Tibial nerve (tissue), 4 donors: ENCODE results near the gene DIPK2B. TPM values are rescaled to one million over a fixed set of nuclear protein-coding genes. Genes with fewer than 3 reads are reported as not detected.

Experiments
- DNase-seq, 2 donors: peaks; one replicate each; pipeline ENCODE4 v3.0.0-alpha.2; 2019; ENCODE audit warnings: low spot score in 2 of 2
- H3K27ac ChIP-seq, 4 donors: fragments of 200-600 bp; sonication (generic) in 3 of 4; one replicate each; pipeline ENCODE4 v1.5.1; 2017 to 2019; ENCODE audit warnings: mild to moderate bottlenecking in 1 of 4
- H3K27me3 ChIP-seq, 2 donors: fragments of 200-600 bp; sonication (generic) in 1 of 2; one replicate each; pipeline versions ENCODE4 v1.5.1 to v1.6.0; 2017 to 2019
- H3K36me3 ChIP-seq, 3 donors: fragments of 200-600 bp; sonication (generic); one replicate each; pipeline ENCODE4 v1.5.1; 2018 to 2019
- H3K4me1 ChIP-seq, 4 donors: fragments of 200-600 bp; sonication (generic) in 3 of 4; one replicate each; pipeline ENCODE4 v1.5.1; 2017 to 2019
- H3K4me3 ChIP-seq, 4 donors: fragments of 200-600 bp; sonication (generic) in 3 of 4; one replicate each; pipeline ENCODE4 v1.5.1; 2017 to 2019; ENCODE audit warnings: mild to moderate bottlenecking in 1 of 4, moderate library complexity in 1 of 4
- H3K9me3 ChIP-seq, 4 donors: fragments of 200-600 bp; sonication (generic) in 3 of 4; one replicate each; pipeline ENCODE4 v1.5.1; 2017 to 2019
- EP300 ChIP-seq, 2 donors: sonication (generic); formaldehyde crosslinking; IDR thresholded peaks; one replicate each; pipeline ENCODE4 v1.6.1; 2017; ENCODE audit warnings: antibody characterized with exemption in 2 of 2, mild to moderate bottlenecking in 1 of 2
- POLR2A ChIP-seq, 2 donors: fragments of 450-650 bp; IDR thresholded peaks; one replicate each; pipeline ENCODE4 v1.6.1; 2017; ENCODE audit warnings: antibody characterized with exemption in 2 of 2, mild to moderate bottlenecking in 2 of 2, moderate library complexity in 2 of 2
- WGBS, 2 donors: methylation state at CpG; one replicate each; pipeline ENCODE4 v1.1.5; 2018; 5-methylcytosine and 5-hydroxymethylcytosine counted together
- total RNA-seq, 4 donors: library from RNA; depleted of rRNA; stranded (reverse); fragments of >200 nt; gene quantifications; one replicate each; pipeline ENCODE4 v1.1.0, GENCODE V29; 2016
- TF ChIP-seq, protein P1 (sequence below), 5 experiments: fragments of 200-600 bp in 3 of 5; fragments of 450-650 bp in 2 of 5; sonication (generic) in 3 of 5; IDR thresholded peaks; one replicate each; pipeline ENCODE4 v1.5.1; 2016 to 2019; ENCODE audit warnings: antibody characterized with exemption in 5 of 5, mild to moderate bottlenecking in 3 of 5, moderate library complexity in 2 of 5

Gene DIPK2B
- total RNA-seq, 4 donors from 2014 or later: 12.3 to 40.2 (median 29.9) TPM

GRCh38 chrX:45165726-45166125 is 35.0 kb downstream of the DIPK2B start:
- H3K4me1 ChIP-seq: no peaks in the 10 kb centered on the region
- DNase-seq: no peak
- H3K9me3 ChIP-seq: no peaks in the 10 kb centered on the region
- H3K36me3 ChIP-seq: no peaks in the 10 kb centered on the region
- TF ChIP-seq, protein P1, sequence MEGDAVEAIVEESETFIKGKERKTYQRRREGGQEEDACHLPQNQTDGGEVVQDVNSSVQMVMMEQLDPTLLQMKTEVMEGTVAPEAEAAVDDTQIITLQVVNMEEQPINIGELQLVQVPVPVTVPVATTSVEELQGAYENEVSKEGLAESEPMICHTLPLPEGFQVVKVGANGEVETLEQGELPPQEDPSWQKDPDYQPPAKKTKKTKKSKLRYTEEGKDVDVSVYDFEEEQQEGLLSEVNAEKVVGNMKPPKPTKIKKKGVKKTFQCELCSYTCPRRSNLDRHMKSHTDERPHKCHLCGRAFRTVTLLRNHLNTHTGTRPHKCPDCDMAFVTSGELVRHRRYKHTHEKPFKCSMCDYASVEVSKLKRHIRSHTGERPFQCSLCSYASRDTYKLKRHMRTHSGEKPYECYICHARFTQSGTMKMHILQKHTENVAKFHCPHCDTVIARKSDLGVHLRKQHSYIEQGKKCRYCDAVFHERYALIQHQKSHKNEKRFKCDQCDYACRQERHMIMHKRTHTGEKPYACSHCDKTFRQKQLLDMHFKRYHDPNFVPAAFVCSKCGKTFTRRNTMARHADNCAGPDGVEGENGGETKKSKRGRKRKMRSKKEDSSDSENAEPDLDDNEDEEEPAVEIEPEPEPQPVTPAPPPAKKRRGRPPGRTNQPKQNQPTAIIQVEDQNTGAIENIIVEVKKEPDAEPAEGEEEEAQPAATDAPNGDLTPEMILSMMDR (IDR thresholded peaks at IDR 0.05): no peak
- TF ChIP-seq POLR2A (IDR thresholded peaks at IDR 0.05): no peak
- no peak for TF ChIP-seq EP300 (IDR thresholded peaks at IDR 0.05)
- no peaks in the 10 kb centered on the region for H3K27me3 ChIP-seq
- 86 to 96% methylated on average over 6 of the region's 6 CpGs for WGBS, 2 donors
- H3K27ac ChIP-seq: no peak overlapping the region
- no peak overlapping the region for H3K4me3 ChIP-seq

- Histone ChIP-seq H3K36me3 (no peaks in the 10 kb centered on the region), H3K27me3 (peaks cover 0 to 3% of the 10 kb centered on the region in 2 donors), H3K4me3 (no peak overlapping the region), H3K9me3 (no peaks in the 10 kb centered on the region), H3K27ac (no peak overlapping the region), H3K4me1 (no peaks in the 10 kb centered on the region)
- TF ChIP-seq, protein P1 (IDR thresholded peaks at IDR 0.05): no peak
- no peak for TF ChIP-seq EP300 (IDR thresholded peaks at IDR 0.05)
- DNase-seq: no peak
- 93 to 100% methylated on average over 1 of the region's 1 CpG for WGBS, 2 donors
These were observed 35.7 kb downstream of the DIPK2B start for GRCh38 chrX:45164995-45165394.

DNA sequence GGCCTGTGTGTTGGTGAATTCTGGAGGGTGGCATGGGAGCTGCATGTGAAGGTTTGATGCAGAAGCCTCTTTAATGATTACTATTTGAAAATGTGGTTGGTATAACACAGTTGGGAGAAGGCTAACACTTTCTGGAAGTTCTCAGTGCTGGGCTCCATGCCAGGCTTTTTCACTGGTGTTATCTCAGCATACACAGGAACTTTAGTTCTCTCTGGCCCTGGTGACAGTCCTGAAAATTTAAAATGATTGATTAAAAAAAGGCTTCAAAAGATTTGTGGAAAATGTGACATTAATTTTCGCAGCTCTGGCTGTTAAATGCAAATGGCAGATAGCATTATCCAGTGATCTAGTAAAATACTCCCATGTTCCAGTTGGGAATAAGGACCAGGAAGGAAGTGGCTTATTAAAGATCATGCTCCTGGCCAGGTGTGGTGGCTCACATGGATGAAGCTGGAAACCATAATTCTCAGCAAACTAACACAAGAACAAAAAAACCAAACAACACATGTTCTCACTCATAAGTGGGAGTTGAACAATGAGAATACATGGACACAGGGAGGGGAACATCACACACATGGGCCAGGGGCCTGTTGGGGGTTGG is 36.6 kb downstream of the DIPK2B start:
- Histone ChIP-seq H3K4me1 (no peaks in the 10 kb centered on the region), H3K27ac (no peak overlapping the region), H3K9me3 (no peaks in the 10 kb centered on the region), H3K4me3 (no peak overlapping the region), H3K36me3 (no peaks in the 10 kb centered on the region), H3K27me3 (peaks cover 0 to 4% of the 10 kb centered on the region in 2 donors)
- DNase-seq: no peak
- no peak for TF ChIP-seq EP300 (IDR thresholded peaks at IDR 0.05)
- no peak for TF ChIP-seq POLR2A (IDR thresholded peaks at IDR 0.05)
- TF ChIP-seq, protein P1 (IDR thresholded peaks at IDR 0.05): no peak
- WGBS, 2 donors: 32 to 45% methylated on average over 1 of the region's 1 CpG

GRCh38 chrX:45157647-45158046 is 43.0 kb downstream of the DIPK2B start:
- WGBS, 2 donors: 71 to 87% methylated on average over 16 to 22 of the region's 22 CpGs
- peaks cover 0 to 4% of the 10 kb centered on the region in 2 donors for H3K27me3 ChIP-seq
- H3K4me1 ChIP-seq: peaks cover 0 to 5% (median 2%) of the 10 kb centered on the region in 4 donors
- no peak overlapping the region for H3K4me3 ChIP-seq
- no peaks in the 10 kb centered on the region for H3K36me3 ChIP-seq
- no peak for TF ChIP-seq POLR2A (IDR thresholded peaks at IDR 0.05)
- TF ChIP-seq, protein P1 (IDR thresholded peaks at IDR 0.05): no peak
- no peak for TF ChIP-seq EP300 (IDR thresholded peaks at IDR 0.05)
- DNase-seq: no peak
- no peak overlapping the region for H3K27ac ChIP-seq
- no peaks in the 10 kb centered on the region for H3K9me3 ChIP-seq

- no peaks in the 10 kb centered on the region for H3K27me3 ChIP-seq
- no peak for TF ChIP-seq POLR2A (IDR thresholded peaks at IDR 0.05)
- H3K9me3 ChIP-seq: no peaks in the 10 kb centered on the region
- H3K4me3 ChIP-seq: no peak overlapping the region
- H3K4me1 ChIP-seq: peaks cover 0 to 5% (median 2%) of the 10 kb centered on the region in 4 donors
- no peak for DNase-seq
- no peaks in the 10 kb centered on the region for H3K36me3 ChIP-seq
- H3K27ac ChIP-seq: peak overlapping the region in 1 of 4 donors; percentile 55
These were observed 46.2 kb downstream of the DIPK2B start for GRCh38 chrX:45154462-45154861.

- TF ChIP-seq EP300 (IDR thresholded peaks at IDR 0.05): no peak
- Histone ChIP-seq H3K4me3 (no peak overlapping the region), H3K27me3 (no peaks in the 10 kb centered on the region), H3K27ac (peak overlapping the region in 2 of 4 donors; percentile 29 to 55), H3K4me1 (peaks cover 0 to 5% (median 2%) of the 10 kb centered on the region in 4 donors), H3K9me3 (no peaks in the 10 kb centered on the region), H3K36me3 (no peaks in the 10 kb centered on the region)
- DNase-seq: no peak
- 77 to 86% methylated on average over 4 of the region's 4 CpGs for WGBS, 2 donors
These were observed 46.7 kb downstream of the DIPK2B start for GRCh38 chrX:45154033-45154360.
